Measurements from ENCODE around the gene SEM1. TPM values are rescaled to one million over a fixed set of nuclear protein-coding genes. Genes with fewer than 3 reads are reported as not detected.
"Not testable (repeated sequence)": the region's sequence is repeated elsewhere in the genome, so short reads cannot be mapped to it uniquely, and the experiment has no call there.

Gene SEM1
- total and polyA plus RNA-seq, 9 of the 15 experiments (the other 6 are each of a cell fraction or from before 2014, with no cell fraction given) = 74.7 to 938 (median 454) TPM

DNA sequence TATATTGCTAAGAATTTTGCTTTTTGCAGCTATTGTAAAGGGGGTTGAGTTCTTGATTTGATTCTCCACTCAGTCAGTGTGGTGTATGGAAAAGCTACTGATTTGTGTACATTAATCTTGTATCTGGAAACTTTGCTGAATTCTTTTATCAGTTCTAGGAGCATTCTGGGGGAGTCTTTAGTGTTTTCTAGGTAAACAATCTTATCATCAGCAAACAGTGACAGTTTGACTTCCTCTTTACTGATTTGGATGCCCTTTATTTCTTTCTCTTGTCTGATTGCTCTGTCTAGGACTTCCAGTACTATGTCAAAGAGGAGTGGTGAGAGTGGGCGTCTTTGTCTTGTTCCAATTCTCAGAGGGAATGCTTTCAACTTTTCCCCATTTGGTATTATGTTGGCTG, 48.2 kb upstream of the SEM1 start:
- H3K4me1 ChIP-seq (replicated peaks in 1 of 2; ENCODE audit: control insufficient read depth in 2 of 2, insufficient read depth in 2 of 2, low read length in 2 of 2); FAIRE-seq; in situ Hi-C loops (cut with MboI); H3K79me2 ChIP-seq (ENCODE audit: control insufficient read depth, insufficient read depth, low read length); DNase-seq (ENCODE audit: extremely low read depth in 1 of 4, low spot score in 3 of 4); H3K27me3 ChIP-seq (ENCODE audit: control insufficient read depth in 2 of 2, insufficient read depth in 2 of 2, low read length in 2 of 2); intact Hi-C loops (cut with micrococcal nuclease); H2AFZ ChIP-seq (ENCODE audit: low read depth, low read length); H3K4me3 ChIP-seq; H4K20me1 ChIP-seq (replicated peaks; ENCODE audit: control insufficient read depth, insufficient read depth, low read length); H3K9ac ChIP-seq (ENCODE audit: insufficient read depth in 1 of 2, low read depth in 2 of 2, low read length in 2 of 2); H3K9me3 ChIP-seq (replicated peaks; ENCODE audit: control insufficient read depth, insufficient read depth, low read depth, low read length); POLR2A ChIA-PET; H3K4me2 ChIP-seq (ENCODE audit: insufficient read depth, low read length); CTCF ChIA-PET (ENCODE audit: low intra/inter-chr PET ratio); BruUV-seq (replicated peaks); H3K36me3 ChIP-seq (ENCODE audit: control insufficient read depth, insufficient read depth, low read length); ATAC-seq; H3K27ac ChIP-seq (ENCODE audit: extremely low read depth, low read depth, low read length); H3K9me1 ChIP-seq (ENCODE audit: control insufficient read depth, insufficient read depth, low read length): not testable (repeated sequence)
- 0% methylated on average over 1 of the region's 1 CpG for WGBS (ENCODE audit: insufficient coverage, low coverage, missing lambda C conversion rate)
- TF ChIP-seq NCOR1 (IDR thresholded peaks at IDR 0.05) (0 out of 2 replicates have a peak, but pooled peaks have one; percentile 8), FOXA3 (CRISPR knock-in tag; conservative IDR thresholded peaks at IDR 0.05 in 1 of 2, IDR thresholded peaks at IDR 0.05 in 1 of 2) (peak in 1 of 2 experiments; percentile 64; a peak in 2 of 4 replicates), SMARCE1 (IDR thresholded peaks at IDR 0.05) (peak; percentile 61; the same call in 1 of the 2 replicates), ARID1B (IDR thresholded peaks at IDR 0.05) (peak; percentile 46), SOX6 (IDR thresholded peaks at IDR 0.05) (peak; percentile 42; the same call in 1 of the 2 replicates), TAL1 (IDR thresholded peaks at IDR 0.05) (peak; percentile 26; the same call in 1 of the 2 replicates)

DNA sequence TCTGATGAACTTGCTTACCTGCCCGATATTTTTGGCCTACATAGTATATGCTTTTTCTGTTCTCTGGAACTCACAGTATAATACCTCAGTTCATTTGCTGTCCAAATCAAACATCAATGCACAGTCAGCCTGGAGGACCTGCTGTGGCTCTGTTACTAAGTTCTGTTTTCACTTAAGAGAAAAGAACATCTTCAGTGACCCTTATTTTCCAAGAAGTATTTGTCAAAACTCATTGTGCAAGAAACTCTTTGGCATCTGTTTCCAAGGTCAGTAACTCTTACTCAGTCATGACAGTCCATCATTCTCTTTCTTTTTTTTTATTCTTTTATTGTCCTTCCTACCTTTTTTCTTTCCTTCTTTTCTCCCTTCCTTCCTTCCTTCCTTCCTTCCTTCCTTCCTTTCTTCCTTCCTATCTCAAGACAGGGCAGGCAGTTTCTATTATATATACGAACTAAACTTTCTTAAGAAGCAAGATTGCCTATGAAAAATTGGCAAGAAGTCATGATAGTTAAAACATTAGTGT, 37.8 kb upstream of the SEM1 start:
- WGBS (ENCODE audit: insufficient coverage, low coverage, missing lambda C conversion rate) = 0% methylated on average over 2 of the region's 2 CpGs
- Histone ChIP-seq H3K36me3 (ENCODE audit: control insufficient read depth, insufficient read depth, low read length) (no peaks in the 10 kb centered on the region), H2AFZ (ENCODE audit: low read depth, low read length) (no peak overlapping the region), H3K4me2 (ENCODE audit: insufficient read depth, low read length) (no peak overlapping the region), H3K9ac (ENCODE audit: insufficient read depth in 1 of 2, low read depth in 2 of 2, low read length in 2 of 2) (no peak overlapping the region), H3K9me3 (replicated peaks; ENCODE audit: control insufficient read depth, insufficient read depth, low read depth, low read length) (no peaks in the 10 kb centered on the region), H3K27me3 (ENCODE audit: control insufficient read depth in 2 of 2, insufficient read depth in 2 of 2, low read length in 2 of 2) (no peaks in the 10 kb centered on the region), H3K4me3 (no peak overlapping the region), H3K4me1 (replicated peaks in 1 of 2; ENCODE audit: control insufficient read depth in 2 of 2, insufficient read depth in 2 of 2, low read length in 2 of 2) (no peaks in the 10 kb centered on the region), H3K9me1 (ENCODE audit: control insufficient read depth, insufficient read depth, low read length) (no peaks in the 10 kb centered on the region), H3K79me2 (ENCODE audit: control insufficient read depth, insufficient read depth, low read length) (no peaks in the 10 kb centered on the region), H3K27ac (ENCODE audit: extremely low read depth, low read depth, low read length) (no peak overlapping the region), H4K20me1 (replicated peaks; ENCODE audit: control insufficient read depth, insufficient read depth, low read length) (no peaks in the 10 kb centered on the region)
- intact Hi-C loops (cut with micrococcal nuclease) (no loop called here), in situ Hi-C loops (cut with MboI) (no loop called here)
- ATAC-seq (no peak), DNase-seq (ENCODE audit: extremely low read depth in 1 of 4, low spot score in 3 of 4) (no peak), FAIRE-seq (no peak)
- no TSS peak for BruUV-seq (replicated peaks)
- POLR2A ChIA-PET = no interaction called here
- TF ChIP-seq ZSCAN29 (IDR thresholded peaks at IDR 0.05) (no peak), ZFP36 (IDR thresholded peaks at IDR 0.05; ENCODE audit: low read depth, low read length, partially characterized antibody) (no peak)
- CTCF ChIA-PET (ENCODE audit: low intra/inter-chr PET ratio) = no interaction called here
